BJ (cell line): Measurements from ENCODE around the gene RNLS. TPM values are rescaled to one million over a fixed set of nuclear protein-coding genes. Genes with fewer than 3 reads are reported as not detected.

ENCODE experiments used
- CTCF ChIA-PET: fragments of 350-600 bp; formaldehyde crosslinking; extraction: SDS; loops from one replicate; lab custom pipeline; 2021; ENCODE audit warnings: antibody characterized with exemption, inconsistent platforms; lab: Yijun Ruan, JAX
- POLR2A ChIA-PET: fragments of 300-600 bp; sonication (Branson Sonifier 250); formaldehyde crosslinking; extraction: SDS; loops from one replicate; lab custom pipeline; 2021; ENCODE audit warnings: antibody characterized with exemption; lab: Charles Lee
- DNase-seq: peaks from one replicate; pipeline ENCODE4 v3.0.0-alpha.2; 2011; ENCODE audit warnings: low read depth
- H3K27me3 ChIP-seq: 2 replicates; pipeline ENCODE4 v1.6.0; 2011; ENCODE audit warnings: low read length; ENCODE audit not compliant: control insufficient read depth, insufficient read depth
- H3K36me3 ChIP-seq: 2 replicates; pipeline ENCODE4 v1.5.1; 2011; ENCODE audit warnings: low read length; ENCODE audit not compliant: control insufficient read depth, insufficient read depth
- H3K4me3 ChIP-seq: 2 replicates; pipeline ENCODE4 v1.5.1; 2011; ENCODE audit warnings: low read depth, mild to moderate bottlenecking, control low read depth, low read length
- CTCF ChIP-seq: IDR thresholded peaks from 2 replicates; pipeline ENCODE4 v1.5.1; 2011; ENCODE audit warnings: low read depth, mild to moderate bottlenecking, control low read depth, inconsistent platforms, low read length, moderate library complexity; ENCODE audit not compliant: insufficient read depth
- polyA plus RNA-seq: library from polyadenylated mRNA; depleted of rRNA; stranded (reverse); fragments of >200 nt; gene quantifications from 2 replicates; pipeline ENCODE4 v1.2.3, GENCODE V29; 2011

The RNLS gene
- polyA plus RNA-seq, 1 experiment: 11.8 TPM

DNA sequence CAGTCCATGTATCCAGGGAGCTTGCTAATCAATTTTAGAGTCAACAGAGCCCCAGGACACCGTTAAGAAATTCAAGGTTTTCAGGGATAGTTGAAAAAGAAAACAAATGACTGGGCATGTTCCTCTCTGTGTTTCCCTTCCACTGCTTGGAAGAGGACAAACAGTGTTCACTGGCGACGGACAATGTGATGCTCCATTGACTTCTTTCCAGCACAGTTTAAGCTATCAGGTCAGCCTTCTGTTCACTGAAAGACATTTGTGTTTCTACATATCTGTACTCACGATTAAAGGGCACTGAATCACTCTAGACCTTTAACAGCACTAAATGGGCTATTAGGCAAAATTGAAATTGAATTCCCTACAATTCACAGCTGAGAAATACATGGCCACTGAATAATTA is 123.6 kb downstream of the RNLS start:
- CTCF ChIA-PET: interaction anchor here (1.0 kb wide), 1 partner anchor 19 kb away, joined by 3 read pairs; no protein-coding TSS in a partner anchor
- no peaks in the 10 kb centered on the region for H3K27me3 ChIP-seq
- TF ChIP-seq CTCF: no peak
- H3K36me3 ChIP-seq: no peaks in the 10 kb centered on the region
- POLR2A ChIA-PET: no interaction called here
- H3K4me3 ChIP-seq: no peak overlapping the region
- no peak for DNase-seq

DNA sequence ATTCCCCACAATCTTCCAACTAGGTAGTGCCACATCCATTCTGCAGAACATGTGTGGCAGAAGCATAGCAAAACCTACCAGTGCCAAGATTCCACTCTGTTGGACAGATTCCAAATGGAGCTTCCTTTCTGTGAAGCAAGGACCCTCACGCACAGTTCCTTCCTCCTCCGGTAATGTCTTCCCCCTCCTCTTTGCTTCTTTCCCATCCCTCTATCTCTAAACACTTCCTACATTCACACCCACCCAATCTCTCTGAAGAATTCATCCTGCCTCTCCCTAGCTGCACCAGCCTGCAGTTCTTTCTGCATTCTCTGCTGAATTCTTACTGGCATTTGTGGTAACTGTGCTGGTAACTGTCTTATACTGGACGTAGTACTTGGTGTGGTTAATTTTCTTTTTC is 124.9 kb downstream of the RNLS start:
- Histone ChIP-seq H3K36me3 (no peaks in the 10 kb centered on the region), H3K4me3 (no peak overlapping the region), H3K27me3 (no peaks in the 10 kb centered on the region)
- no peak for DNase-seq
- CTCF ChIA-PET: no interaction called here
- POLR2A ChIA-PET: no interaction called here
- no peak for TF ChIP-seq CTCF

GRCh38 chr10:88457660-88458059 is 125.5 kb downstream of the RNLS start:
- POLR2A ChIA-PET: no interaction called here
- no peak overlapping the region for H3K4me3 ChIP-seq
- DNase-seq: no peak

DNA sequence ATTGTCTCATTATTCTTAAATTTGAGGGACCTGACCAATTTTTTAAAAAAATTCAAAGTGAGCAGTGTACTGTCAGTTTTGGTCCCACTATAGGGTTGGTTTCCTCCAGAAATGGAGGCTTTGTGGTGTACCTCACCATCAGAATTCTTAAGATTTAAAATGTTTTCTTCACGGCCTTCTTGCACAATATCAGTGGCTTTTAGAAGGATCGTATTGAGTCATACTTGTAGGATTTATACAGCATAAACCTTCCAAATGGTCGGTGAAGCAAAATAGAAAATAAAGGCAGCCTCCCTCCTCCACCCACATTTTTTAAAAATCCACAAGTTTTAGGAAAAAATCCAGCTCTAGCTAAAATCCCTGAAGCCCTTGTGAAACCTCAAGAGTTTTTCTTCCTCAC is 126.4 kb downstream of the RNLS start:
- Histone ChIP-seq H3K4me3 (no peak overlapping the region), H3K36me3 (no peaks in the 10 kb centered on the region), H3K27me3 (no peaks in the 10 kb centered on the region)
- peak; percentile 51 for DNase-seq
- ChIA-PET CTCF (no interaction called here), POLR2A (no interaction called here)
- TF ChIP-seq CTCF: no peak

More at GRCh38 chr10:88457660-88458059, 125.5 kb downstream of the RNLS start:
- H3K27me3 ChIP-seq: no peaks in the 10 kb centered on the region
- no peaks in the 10 kb centered on the region for H3K36me3 ChIP-seq
- TF ChIP-seq CTCF: no peak
- CTCF ChIA-PET: no interaction called here

DNA sequence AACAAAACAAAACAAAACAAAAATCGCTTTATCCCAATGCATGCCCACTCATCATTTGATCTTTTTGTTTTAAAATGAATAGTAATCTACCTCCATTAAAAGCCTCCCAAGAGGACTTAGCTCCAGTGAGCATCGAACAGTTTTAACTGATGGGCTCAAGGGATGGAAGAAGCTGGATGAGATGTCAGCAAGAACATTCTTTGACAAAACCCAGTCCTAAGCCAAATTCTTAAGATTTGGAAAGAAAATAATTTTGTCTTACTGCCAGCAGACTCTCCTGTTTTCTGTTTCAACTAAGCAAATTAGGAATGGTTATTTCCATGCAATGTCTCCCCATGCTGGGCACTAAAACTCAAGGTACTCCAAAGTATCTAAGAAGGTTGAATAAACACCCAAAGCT is 127.3 kb downstream of the RNLS start:
- no peak overlapping the region for H3K4me3 ChIP-seq
- no peak for TF ChIP-seq CTCF
- CTCF ChIA-PET: no interaction called here
- POLR2A ChIA-PET: no interaction called here
- H3K36me3 ChIP-seq: no peaks in the 10 kb centered on the region
- H3K27me3 ChIP-seq: no peaks in the 10 kb centered on the region
- DNase-seq: no peak
